Hematopoietic multipotent progenitor cell treated with erythropoietin and hydrocortisone succinate and interleukin-3 and kit ligand, for 6 days (in vitro differentiated cells): ENCODE measurements around the gene UAP1L1.

Source experiments
- DNase-seq: peaks from one replicate; pipeline ENCODE4 v3.0.0-alpha.2; 2015

UAP1L1 gene

DNA sequence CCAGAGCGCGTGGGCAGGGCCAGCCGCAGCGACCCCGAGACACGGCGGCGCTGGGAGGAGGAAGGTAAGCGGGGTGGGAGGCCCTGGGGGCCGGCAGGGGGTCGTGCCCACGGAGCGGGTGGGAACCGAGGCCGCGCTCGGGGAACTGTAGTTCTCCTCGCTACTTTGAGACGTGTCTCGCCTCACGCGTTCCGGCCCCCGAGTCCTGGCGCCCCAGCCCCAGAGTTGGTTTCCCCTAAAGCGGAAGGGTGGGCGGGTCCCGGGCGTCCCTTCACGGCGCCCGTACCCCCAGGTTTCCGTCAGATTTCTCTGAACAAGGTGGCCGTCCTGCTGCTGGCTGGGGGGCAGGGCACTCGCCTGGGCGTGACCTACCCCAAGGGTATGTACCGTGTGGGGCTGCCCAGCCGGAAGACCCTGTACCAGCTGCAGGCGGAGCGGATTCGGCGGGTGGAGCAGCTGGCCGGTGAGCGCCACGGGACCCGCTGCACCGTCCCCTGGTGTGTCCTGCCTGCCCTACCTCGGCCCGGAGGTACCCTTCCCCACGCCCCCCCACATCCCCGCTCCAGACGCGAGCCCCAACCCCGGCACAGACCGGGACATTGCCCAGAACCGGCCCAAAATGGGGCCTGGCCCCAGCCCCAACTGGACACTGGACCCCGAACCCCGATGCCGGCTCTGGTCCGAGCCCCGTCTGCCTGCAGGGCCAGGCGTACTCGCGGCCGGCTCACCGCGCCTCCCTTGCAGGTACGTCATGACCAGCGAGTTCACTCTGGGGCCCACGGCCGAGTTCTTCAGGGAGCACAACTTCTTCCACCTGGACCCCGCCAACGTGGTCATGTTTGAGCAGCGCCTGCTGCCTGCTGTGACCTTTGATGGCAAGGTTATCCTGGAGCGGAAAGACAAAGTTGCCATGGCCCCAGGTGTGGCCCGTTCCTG lies 709 bp downstream of the UAP1L1 start:
- peak; percentile 58 for DNase-seq

DNA sequence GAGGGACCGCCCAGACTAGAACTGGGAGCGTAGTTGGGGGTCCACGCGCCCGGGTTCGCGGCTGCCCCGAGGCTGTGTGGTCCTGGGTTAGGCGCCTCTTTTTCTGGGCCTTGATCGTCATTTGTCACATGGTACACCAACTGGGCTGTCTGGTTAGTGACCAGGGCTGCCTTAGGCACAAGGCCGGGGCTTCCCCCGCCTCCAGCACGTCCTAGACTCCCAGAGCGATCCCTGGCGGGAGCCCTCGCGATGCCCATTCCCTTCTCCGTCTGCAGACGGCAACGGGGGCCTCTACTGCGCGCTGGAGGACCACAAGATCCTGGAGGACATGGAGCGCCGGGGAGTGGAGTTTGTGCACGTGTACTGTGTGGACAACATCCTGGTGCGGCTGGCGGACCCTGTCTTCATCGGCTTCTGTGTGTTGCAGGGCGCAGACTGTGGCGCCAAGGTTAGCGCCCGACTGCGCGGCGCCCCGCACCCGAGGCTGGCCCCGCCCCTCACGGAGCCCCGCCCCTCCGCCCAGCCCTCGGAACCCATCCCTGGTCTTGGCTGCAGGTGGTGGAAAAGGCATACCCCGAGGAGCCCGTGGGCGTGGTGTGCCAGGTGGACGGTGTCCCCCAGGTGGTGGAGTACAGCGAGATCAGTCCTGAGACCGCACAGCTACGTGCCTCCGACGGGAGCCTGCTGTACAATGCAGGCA lies 1.5 kb downstream of the UAP1L1 start:
- DNase-seq, result no peak

DNA sequence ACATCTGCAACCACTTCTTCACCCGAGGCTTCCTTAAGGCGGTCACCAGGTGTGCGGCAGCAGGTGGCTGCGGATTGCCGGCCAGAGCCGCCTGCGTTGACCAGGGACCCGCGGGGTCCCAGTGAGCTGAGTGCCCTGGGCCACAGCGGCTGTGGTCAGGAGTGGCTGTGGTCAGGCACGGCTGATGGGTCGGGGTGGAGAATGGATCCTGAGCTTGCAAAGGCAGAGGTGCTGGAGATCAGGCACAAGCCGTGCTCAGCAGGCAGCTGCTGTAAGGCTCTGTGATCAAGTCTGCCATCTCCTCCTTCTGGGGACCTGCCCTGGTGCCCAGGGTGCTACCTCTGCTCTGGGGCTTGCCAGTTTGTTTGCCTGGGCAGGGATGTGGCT lies 2.1 kb downstream of the UAP1L1 start:
- DNase-seq, result no peak

DNA sequence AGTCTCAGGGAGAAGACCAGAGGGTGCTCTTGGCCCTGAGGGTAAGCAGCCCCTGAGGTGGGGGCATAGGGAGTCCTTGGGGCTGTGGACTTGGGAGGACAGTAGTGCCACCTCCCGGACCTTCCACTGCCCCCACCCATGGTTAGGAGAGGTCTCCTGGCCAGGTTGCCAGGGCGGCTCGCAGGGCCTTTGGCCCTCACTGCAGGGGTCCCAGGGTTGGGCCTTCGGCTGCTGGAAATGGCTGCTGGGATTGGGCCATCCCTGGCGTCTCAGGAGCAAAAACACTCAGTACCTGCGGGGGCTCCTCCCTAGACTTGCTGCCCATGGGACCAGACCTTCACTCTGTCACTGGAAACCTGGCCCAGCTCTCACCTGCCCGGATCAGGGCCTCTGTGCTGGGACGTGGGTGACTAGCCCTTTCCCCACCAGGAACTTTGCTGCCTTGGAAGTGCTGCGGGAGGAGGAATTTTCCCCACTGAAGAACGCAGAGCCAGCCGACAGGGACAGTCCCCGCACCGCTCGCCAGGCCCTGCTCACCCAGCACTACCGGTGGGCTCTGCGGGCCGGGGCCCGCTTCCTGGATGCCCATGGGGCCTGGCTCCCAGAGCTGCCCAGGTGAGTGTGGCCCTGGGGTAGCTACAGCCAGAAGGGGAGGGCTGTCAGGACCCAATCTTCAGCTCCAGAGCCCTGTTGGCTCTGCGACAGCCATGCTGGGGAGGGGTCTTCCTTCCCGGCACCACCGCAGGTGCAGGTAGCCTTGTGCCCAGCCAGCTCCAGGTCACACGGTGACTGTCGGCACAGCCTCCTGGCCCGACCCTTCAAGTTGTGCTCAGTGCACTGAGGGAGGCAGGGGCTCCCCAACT lies 3.2 kb downstream of the UAP1L1 start:
- DNase-seq, result no peak

DNA sequence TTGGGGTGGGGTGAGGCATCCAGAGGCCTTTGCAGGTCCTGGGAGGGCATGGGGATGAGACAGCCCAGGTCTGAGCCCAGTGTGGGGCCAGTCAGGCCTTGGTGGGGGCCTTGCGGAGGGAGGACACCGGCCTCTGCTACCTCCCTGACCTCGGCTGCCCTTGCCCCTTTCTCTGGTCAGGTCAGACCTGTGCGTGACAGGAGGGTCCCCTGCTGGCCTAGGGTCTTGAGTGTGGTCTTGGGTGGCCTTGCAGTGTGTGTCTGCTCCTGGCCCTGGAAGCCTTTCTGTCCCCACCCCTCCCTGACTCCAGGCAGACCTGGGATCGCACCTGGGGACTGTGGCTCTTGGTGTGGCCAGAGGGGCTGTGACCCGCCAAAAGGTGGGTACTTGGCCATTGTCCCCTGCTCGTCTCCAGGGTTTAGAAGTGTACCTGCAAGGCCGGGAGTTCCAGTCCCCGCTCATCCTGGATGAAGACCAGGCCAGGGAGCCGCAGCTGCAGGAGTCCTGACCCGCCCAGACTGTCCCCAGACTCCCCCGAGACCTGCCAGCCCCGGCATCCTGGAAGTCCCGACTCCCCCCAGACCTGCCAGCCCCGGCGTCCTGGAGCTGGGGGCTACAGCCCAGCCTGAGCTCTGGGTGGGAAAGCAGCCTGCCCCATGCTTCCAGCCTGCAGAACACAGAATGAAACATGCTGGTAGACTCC lies 5.1 kb downstream of the UAP1L1 start:
- DNase-seq, result no peak

DNA sequence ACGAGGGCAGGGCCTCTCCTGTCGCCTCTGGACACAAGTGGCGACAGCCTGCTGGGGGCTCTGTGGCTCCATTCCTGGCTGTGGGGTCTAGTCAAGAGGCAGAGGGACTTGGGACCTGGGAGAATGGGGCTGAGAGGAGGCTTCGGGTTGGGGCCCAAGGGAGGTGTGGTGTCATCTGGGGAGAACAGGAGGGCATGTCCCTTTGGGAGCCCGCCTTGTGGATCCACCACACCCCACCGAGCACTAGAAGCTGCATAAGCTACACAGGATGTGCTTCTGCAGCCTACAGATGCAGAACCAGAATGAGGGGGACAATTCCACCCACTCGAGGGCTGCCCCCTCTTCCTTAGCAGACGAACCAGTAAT lies 5.6 kb downstream of the UAP1L1 start:
- no peak for DNase-seq

DNA sequence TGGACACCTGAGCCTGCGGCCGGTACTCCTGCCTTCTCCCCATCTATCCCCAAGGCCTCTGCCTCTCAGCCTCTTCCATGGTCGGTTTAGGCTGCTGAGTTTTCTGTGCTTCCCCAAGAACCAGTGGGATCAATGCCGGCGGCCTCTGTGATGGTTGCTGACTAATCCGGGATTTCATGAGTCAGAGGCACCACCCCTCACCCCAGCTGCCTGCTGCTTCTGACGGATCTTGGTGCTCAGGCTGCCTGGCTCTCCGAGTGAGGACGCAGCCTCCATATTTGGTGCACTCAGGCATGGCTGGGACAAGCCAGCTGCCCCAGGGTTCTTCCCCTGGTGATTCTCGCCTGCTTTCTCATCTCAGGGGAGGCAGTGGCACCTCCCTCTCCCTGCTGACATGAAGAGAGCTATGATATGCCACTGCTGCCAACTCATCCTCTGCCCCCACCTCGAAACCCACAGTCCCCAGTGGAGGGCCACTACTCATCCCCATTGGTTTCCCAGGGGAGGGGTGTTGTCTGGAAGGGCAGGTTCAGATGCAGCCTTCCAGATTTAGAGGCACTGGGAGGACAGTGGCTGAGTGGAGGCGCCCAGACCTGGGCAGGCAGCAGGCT lies 6.2 kb downstream of the UAP1L1 start:
- DNase-seq, result no peak

DNA sequence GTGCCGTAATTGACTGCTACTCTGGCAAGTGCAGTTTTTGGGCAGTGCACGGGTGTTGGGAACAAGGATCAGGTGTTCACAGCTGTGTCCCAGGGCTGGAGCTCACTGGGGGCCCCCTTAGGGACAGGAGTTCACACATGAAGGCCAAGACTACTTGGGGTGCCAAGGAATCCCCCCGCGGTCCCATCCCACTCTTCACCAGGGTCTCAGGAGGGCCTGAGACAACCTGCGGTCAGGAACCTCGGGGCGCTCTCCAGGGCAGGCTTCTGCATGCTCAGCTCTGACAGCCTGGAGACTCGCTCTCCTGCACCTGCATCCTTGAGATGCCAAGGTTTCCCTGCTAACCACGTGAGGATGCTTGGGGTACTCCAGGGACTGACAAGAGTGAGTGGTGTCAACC lies 7.2 kb downstream of the UAP1L1 start:
- no peak for DNase-seq

DNA sequence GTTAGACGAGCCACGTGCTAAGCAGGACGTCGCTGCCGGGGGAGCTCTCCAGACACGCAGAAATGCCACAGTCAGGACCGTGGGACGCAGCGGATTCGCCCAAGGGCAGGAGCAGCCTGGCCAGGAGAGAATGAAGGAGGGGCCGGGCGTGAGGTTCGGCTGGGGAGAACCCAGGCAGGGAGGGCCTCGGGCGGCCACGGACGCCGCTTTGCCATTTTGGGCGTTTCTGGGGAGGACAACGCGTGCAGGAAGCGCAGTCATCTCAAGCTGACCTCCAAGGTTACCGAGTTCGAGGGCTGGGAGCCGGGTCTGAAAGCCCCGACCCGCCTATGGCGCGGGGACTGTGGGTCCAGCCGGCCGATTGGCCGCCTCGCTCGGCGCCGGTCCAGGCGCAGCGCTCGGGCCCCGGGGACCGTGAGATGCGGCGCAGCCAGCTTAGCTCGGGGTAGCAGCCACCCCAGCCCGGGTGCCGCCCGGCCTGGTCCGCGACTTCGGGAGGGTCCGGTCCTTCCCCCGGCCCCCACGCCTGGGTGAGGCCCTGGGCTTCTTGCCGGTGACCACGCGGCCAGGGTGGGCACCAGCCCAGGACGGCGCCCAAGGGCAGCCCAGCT lies 8.7 kb downstream of the UAP1L1 start:
- DNase-seq, result peak; percentile 58

DNA sequence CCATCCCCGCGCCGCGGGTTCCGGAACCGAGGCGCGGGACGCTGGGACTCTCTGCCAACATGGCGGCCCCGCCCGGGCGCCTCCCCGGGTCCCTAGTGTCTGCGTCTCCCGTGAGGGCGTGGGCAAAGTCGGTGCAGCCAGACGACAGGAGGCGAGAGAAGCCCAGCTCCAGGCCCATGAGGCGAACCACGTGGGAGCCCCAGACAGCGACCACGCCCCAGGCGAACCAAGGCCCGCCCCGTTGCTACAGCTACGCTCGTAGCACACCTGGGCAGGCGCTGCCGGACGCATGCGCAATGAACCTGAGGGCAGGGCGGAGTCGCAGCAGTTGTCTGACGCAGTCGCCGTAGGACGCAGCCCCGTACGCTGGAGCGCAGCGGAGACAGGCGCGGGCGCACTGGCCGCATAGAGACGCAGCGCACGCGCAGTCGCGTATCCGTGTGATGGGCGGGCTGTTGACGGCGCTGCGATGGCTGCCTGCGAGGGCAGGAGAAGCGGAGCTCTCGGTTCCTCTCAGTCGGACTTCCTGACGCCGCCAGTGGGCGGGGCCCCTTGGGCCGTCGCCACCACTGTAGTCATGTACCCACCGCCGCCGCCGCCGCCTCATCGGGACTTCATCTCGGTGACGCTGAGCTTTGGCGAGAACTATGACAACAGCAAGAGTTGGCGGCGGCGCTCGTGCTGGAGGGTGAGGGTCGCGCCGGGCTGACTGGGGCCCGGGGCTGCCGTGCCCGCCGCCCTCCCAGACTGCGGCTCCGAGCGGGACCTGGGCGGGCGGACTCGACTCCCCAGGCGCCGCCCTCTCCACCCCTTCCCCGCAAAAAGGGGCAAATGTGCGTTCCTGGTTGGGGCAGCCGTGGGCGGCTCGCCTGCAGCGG lies 9.5 kb downstream of the UAP1L1 start, which contains the start of gene MAN1B1:
MAN1B1 (plus strand) TSS at position 455 of the 878 bp plus-strand sequence; CDS start at position 470, 15 bp downstream.
- peak; percentile 99 for DNase-seq

DNA sequence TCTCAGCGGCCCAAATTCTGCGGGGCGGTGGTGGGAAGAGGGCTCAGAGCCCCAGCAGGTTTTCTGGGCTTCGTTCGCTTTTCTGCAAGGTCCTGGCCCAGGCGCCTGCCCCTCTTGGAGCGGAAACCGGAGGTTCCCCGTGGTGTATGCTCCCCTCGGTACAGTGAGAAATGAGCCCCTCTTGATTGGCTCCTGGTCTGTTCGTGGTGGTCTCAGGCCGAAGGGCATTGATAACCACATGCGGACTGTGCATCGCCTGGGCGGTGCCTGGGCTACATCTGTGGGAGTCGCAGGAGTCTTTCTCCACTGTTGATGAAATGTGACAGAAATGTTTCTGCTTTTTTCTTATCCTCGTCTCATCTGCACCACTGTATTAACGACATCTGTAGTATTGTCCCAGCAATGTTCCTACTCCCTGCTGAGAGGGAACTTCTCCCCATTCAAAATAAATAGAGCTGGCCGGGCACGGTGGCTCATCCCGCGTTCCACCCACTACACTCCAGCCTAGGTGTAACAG lies 10.2 kb downstream of the UAP1L1 start:
- peak; percentile 62 for DNase-seq

DNA sequence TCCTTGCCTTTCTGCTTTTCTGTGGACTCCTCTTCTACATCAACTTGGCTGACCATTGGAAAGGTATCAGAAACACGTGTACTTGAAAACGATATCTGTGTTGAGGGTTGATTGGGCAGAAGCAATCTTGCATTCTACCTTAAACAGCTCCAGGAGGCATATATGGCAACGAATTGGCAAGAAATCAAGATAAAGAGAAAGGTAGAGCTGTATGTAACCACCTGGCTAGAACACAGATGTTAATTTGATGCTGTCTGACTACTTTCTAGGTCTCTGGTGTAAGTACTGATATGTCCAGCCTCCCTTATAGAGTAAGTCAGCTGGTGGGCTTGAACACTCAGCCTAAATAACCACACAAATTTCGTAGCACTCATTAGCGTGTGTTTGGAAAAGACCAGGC lies 10.8 kb downstream of the UAP1L1 start:
- DNase-seq, result no peak

DNA sequence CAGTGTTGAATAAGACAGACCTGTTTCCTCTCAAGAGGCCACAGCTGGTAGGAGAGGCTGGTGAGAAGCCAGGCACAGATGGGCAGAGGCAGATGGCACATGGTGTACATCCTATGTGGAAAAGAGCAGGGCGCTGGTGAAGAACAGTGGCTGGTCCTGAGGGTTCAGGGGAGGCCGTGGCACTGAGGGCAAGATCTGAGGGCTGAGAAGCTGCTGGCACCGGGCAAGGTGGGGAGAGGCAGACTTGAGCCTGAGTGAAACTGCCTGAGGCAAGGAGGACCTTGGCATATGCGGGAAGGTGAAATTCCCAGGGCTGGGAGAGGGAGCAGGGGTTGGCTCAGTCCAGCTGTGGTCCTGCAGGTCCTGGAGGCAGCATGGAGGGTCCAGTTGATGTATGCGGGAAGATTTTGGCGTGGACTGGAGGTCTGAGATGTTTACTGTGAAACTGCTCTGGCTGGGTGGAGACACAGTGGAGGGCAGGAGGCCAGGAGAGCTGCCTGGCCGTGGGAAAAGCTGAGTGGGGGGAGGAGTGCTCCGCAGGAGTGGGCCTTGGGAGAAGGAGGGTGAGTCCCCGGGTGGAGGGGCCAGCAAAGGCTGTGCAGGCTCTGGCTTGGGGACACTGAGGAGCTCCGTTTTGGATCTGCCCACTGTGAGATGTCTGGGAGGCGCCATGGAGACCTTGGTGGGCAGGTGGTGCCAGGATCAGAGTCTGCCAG lies 12.1 kb downstream of the UAP1L1 start:
- no peak for DNase-seq

DNA sequence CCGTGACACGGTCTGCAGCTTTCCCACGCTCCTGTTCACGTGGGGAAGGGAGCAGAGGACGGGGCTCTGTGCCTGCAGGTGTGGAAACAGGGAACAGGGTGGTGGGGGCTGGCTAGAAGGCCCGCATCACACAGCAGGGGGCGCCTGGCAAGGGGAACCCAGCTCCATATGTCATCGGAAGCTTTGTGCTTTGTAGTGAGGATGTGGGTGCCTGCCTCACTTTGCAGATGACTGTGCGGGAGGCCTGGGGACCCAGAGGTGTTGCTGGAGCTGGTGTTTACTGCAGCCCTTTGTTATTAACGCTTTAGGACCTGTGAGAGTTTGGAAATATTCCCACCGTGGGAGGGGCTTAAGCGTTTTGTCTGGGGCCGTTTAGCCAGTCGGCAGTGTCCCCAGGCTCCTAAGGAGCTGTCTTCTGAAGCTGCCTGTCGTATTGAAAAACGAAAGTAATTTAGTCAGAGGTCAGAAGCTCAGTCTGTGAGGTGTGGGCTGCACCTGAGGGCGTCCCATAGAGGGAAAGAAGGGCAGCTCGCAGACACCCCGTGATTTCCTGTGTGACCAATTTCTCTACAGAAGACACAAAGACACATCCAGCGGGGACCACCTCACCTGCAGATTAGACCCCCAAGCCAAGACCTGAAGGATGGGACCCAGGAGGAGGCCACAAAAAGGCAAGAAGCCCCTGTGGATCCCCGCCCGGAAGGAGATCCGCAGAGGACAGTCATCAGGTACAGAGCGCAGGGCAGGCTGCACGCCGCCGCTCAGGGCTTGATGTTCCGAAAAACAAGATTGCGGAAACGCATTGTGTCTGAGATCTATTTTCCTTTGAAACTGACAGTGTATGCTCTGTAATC lies 18.6 kb downstream of the UAP1L1 start:
- DNase-seq, result peak; percentile 50

DNA sequence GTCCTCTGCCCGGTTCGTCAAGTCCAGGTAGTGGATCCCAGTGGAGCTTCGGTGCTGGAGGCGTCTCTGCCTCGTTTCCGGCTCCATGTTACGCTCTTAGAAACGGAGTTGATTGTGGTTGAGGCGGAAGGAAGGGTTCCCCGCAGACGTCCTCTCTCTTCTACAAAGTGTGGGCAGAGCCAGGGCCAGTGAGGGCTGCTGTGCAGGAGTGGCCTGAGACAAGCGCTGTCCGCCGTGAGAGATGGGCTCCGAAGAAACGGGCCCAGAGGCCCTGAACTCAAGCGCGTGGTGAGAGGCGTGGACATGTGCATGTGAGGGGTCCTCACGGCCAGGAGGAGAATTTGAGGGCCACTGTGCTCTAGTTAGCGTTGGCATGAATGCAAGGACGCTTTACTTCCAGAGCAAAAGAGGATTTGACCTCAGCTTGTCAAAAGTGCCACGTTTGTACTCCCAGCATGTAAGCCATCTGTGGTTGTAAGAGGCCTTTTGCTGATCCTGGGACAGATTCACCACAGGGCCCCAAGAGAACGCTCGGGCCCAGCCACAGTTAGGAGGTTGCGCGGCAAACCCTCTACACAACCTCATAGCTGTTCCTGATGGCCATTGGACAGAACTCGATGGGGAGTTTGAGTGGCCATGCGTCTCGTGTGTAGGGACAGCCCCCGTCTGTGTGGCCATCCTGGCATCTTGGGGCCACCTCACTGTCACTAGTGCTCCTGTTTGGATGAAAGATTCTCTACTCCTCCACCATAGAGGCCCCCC lies 19.6 kb downstream of the UAP1L1 start:
- no peak for DNase-seq

DNA sequence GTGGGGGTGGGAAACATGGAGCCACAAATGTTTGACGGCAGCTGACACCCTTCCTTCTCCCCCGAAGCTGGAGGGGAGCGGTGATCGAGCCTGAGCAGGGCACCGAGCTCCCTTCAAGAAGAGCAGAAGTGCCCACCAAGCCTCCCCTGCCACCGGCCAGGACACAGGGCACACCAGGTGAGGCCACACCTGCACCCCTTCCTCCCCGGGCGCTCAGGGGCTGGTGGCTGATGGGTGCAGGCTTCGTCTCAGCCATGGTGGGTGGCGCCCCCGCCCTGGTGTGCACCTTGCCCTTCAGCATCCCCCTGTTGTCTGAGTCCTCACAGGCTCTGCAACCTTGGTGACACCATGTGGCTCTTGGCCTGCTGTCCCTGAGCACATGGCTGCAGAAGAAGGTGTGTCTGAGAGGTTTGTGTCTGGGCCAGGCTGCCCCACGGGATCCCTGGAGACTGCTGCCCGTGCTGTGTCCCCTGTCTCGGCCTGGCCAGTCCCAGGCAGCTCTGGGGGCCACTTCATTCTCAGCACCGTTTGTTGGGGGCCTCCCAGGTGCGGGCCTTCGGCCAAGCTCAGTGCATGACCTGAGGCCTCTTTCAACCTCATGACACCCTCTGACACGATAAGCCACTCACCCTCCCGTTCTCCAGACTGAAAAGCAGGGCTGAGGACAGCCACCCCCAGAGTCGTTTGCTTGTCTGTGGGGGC lies 20.6 kb downstream of the UAP1L1 start:
- no peak for DNase-seq

DNA sequence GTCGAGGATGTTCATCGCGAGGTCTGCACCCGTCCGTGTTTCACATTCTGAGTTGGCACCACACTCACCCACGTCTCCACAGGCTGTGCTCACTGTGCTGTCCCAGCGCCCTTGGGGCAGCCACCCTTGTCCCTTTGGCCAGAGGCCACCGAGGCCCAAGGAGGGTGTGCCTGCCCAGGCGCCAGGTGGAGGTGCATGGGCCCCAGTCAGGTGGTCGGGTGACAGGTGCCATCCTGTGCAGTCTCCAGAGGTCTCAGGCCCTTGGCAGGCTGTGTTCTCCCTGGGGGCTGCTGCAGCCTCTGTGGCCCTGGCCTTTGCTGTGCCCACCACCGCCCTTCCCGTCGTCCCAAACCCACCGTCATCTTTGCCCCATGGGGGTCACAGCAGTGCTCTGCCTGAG lies 21.9 kb downstream of the UAP1L1 start:
- DNase-seq, result no peak
